Stimulated activated CD8-positive, alpha-beta memory T cell treated with anti-CD3 and anti-CD28 coated beads, Interleukin-4, amount 100 ng/mL, for 4 hours (primary cell): ENCODE data around the gene FMO3.

Experiments
- DNase-seq, 2 donors: peaks; one replicate each; pipeline ENCODE4 v3.0.0-alpha.2; 2020; ENCODE audit warnings: low read depth in 2 of 2, low spot score in 1 of 2

Gene FMO3

GRCh38 chr1:171115280-171115897 is 24.7 kb downstream of the FMO3 start:
- no peak for DNase-seq

GRCh38 chr1:171116676-171117075 is 26.0 kb downstream of the FMO3 start:
- DNase-seq: no peak

- no peak for DNase-seq
These were observed 26.4 kb downstream of the FMO3 start for GRCh38 chr1:171117085-171117484.

GRCh38 chr1:171119648-171120047 is 28.9 kb downstream of the FMO3 start:
- DNase-seq: no peak

GRCh38 chr1:171122299-171122698 is 31.6 kb downstream of the FMO3 start:
- DNase-seq: no peak

- no peak for DNase-seq
These were observed 32.2 kb downstream of the FMO3 start for GRCh38 chr1:171122893-171123292.

- no peak for DNase-seq
These were observed 35.8 kb downstream of the FMO3 start for GRCh38 chr1:171126504-171126903.

- DNase-seq: no peak
These were observed 36.4 kb downstream of the FMO3 start for GRCh38 chr1:171127099-171127498.

- no peak for DNase-seq
These were observed 36.8 kb downstream of the FMO3 start for GRCh38 chr1:171127501-171127900.

GRCh38 chr1:171128463-171128862 is 37.8 kb downstream of the FMO3 start:
- DNase-seq: no peak

- no peak for DNase-seq
These were observed 43.7 kb downstream of the FMO3 start for GRCh38 chr1:171134204-171134923.

GRCh38 chr1:171137580-171137979 is 46.9 kb downstream of the FMO3 start:
- DNase-seq: no peak

- DNase-seq: no peak
These were observed 48.3 kb downstream of the FMO3 start for GRCh38 chr1:171138980-171139379.

- no peak for DNase-seq
These were observed 49.2 kb downstream of the FMO3 start for GRCh38 chr1:171139890-171140289.

GRCh38 chr1:171140401-171140800 is 49.7 kb downstream of the FMO3 start:
- DNase-seq: no peak

- no peak for DNase-seq
These were observed 50.4 kb downstream of the FMO3 start for GRCh38 chr1:171140956-171141687.

- no peak for DNase-seq
These were observed 51.1 kb downstream of the FMO3 start for GRCh38 chr1:171141688-171142415.

GRCh38 chr1:171142416-171143385 is 52.0 kb downstream of the FMO3 start:
- DNase-seq: no peak

GRCh38 chr1:171150156-171150555 is 59.5 kb downstream of the FMO3 start:
- no peak for DNase-seq

- no peak for DNase-seq
These were observed 61.8 kb downstream of the FMO3 start for GRCh38 chr1:171152549-171152948.
